ENCODE results near the gene SYNGR1. TPM values are rescaled to one million over a fixed set of nuclear protein-coding genes. Genes with fewer than 3 reads are reported as not detected.

The SYNGR1 gene
- total and polyA plus RNA-seq, 2 of the 8 experiments (the other 6 are each of a cell fraction or from before 2014, with no cell fraction given) = 32.5 to 84.7 TPM

GRCh38 chr22:39301108-39301507 is 48.7 kb upstream of the SYNGR1 start (continued):
- TF ChIP-seq CHD7 (IDR thresholded peaks at IDR 0.05; ENCODE audit: insufficient replicate concordance, low read length) (no peak), SP1 (IDR thresholded peaks at IDR 0.05; ENCODE audit: low read depth, low read length) (no peak)
